DOHH2 (cell line): ENCODE results near the gene PMFBP1.

ENCODE experiments used
- EZH2phosphoT487 ChIP-seq: fragments of 200-600 bp; sonication (generic); IDR thresholded peaks from 2 replicates; pipeline ENCODE4 v1.6.1; 2017; ENCODE audit warnings: borderline replicate concordance, mild to moderate bottlenecking, antibody characterized with exemption, low read length, moderate library complexity, mixed read lengths
- TF ChIP-seq, protein P1 (sequence below): fragments of 200-600 bp; sonication (generic); IDR thresholded peaks from one replicate; pipeline ENCODE4 v1.5.1; 2014; ENCODE audit warnings: antibody characterized with exemption, mild to moderate bottlenecking, low read depth, low read length; ENCODE audit not compliant: poor library complexity, severe bottlenecking

- TF ChIP-seq, protein P1, sequence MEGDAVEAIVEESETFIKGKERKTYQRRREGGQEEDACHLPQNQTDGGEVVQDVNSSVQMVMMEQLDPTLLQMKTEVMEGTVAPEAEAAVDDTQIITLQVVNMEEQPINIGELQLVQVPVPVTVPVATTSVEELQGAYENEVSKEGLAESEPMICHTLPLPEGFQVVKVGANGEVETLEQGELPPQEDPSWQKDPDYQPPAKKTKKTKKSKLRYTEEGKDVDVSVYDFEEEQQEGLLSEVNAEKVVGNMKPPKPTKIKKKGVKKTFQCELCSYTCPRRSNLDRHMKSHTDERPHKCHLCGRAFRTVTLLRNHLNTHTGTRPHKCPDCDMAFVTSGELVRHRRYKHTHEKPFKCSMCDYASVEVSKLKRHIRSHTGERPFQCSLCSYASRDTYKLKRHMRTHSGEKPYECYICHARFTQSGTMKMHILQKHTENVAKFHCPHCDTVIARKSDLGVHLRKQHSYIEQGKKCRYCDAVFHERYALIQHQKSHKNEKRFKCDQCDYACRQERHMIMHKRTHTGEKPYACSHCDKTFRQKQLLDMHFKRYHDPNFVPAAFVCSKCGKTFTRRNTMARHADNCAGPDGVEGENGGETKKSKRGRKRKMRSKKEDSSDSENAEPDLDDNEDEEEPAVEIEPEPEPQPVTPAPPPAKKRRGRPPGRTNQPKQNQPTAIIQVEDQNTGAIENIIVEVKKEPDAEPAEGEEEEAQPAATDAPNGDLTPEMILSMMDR: no peak
- TF ChIP-seq EZH2phosphoT487: no peak
Observed at GRCh38 chr16:72221630-72222024, 49.7 kb upstream of the PMFBP1 start.
